Skin epidermis (tissue), 12 donors: ENCODE measurements around the gene POMT1.
"Not testable (repeated sequence)": the region's sequence is repeated elsewhere in the genome, so short reads cannot be mapped to it uniquely, and the experiment has no call there.

Experiments
- H3K27ac ChIP-seq, 21 experiments: fragments of 200-600 bp; sonication (generic) in 11 of 21; one replicate each; pipeline ENCODE4 v1.5.0; 2020; ENCODE audit warnings: mild to moderate bottlenecking in 3 of 21, inconsistent platforms in 2 of 21, moderate library complexity in 2 of 21
- H3K4me3 ChIP-seq, 7 experiments: fragments of 200-600 bp; sonication (generic) in 2 of 7; one replicate each; pipeline ENCODE4 v1.5.0; 2020; ENCODE audit warnings: inconsistent platforms in 2 of 7, mild to moderate bottlenecking in 2 of 7, moderate library complexity in 1 of 7

The POMT1 gene

GRCh38 chr9:131502781-131503625, at the start of gene POMT1:
POMT1 (plus strand) TSS chr9:131502918; CDS start chr9:131504219, 1,301 bp downstream.
- H3K27ac ChIP-seq, result peak within 1 kb of the TSS; percentile 8 to 88 (median 75)
- peak within 1 kb of the TSS; percentile 58 to 98 (median 86) for H3K4me3 ChIP-seq

DNA sequence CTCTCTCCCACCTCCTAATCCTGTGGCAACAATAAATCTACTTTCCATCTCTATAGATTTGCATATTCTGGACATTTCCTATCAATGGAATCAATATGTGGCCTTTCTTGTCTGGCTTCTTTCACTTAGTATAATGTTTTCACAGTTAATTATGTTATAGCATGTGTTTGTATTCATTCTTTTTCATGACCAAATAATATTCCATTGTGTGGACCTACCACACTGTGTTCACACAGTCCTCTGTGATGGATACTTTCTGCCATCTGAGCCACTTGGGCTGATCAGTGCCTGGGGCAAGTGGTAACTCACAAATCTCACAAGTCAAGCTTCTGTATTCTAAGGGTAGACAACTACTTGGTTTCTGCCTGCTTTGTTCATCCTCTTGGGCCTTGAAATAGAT, 48.7 kb upstream of the POMT1 start:
- Histone ChIP-seq H3K27ac (no peak overlapping the region), H3K4me3 (no peak overlapping the region)

DNA sequence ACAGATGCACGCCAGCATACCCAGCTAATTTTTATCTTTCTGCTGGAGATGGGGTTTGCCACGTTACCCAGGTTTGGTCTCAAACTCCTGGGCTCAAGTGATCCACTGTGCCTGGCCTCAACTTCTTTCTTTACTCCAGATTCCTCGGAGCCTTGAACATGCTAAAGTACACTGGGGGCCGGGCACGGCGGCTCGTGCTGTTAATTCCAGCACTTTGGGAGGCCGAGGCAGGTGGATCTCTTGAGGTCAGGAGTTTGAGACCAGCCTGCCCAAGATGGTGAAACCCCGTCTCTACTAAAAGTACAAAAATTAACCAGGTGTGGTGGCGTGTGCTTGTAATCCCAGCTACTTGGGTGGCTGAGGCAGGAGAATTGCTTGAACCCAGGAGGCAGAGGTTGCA, 47.1 kb upstream of the POMT1 start:
- H3K4me3 ChIP-seq, result not testable (repeated sequence)

DNA sequence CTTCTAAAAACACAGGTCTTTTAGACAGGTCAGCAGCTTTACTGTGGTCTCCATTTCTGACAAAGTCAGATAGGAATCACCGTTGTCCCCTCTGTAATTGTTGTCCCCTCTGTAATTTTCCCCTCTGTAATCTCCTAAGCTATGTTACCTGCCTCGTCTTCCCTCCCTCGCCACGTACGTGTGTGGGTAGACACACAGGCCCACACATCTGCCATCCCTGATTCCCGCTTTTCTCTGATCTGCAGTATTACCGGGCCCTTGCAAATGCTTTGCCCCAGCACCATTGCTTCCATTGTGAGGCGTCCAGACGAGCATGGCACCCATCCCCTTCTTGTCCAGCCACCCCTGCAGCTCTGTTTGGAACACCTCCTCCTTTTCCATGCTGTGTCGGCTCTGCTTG, 45.0 kb upstream of the POMT1 start:
- no peak overlapping the region for H3K4me3 ChIP-seq

More for the DNA sequence above, 47.1 kb upstream of the POMT1 start:
- H3K27ac ChIP-seq, result not testable (repeated sequence)

DNA sequence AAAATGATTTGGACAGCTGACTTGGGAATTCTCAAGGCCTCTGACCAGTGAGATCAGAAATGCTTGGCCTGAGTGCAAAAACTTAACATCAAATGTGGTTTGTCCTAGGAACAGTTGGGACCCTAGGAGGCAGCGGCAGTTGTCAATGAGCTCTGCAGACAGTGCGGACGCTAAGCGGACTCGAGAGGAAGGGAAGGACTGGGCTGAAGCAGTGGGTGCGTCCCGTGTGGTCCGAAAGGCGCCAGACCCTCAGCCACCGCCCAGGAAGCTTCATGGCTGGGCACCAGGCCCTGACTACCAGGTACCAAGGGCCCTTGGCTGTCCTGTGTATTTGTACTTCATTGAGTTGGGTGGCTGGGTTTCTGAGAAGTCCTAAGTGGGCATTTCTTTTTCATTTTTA, 43.7 kb upstream of the POMT1 start:
- no peak overlapping the region for H3K27ac ChIP-seq
- H3K4me3 ChIP-seq, result no peak overlapping the region

More for the DNA sequence above, 45.0 kb upstream of the POMT1 start:
- H3K27ac ChIP-seq, result no peak overlapping the region

GRCh38 chr9:131461166-131461565, 41.6 kb upstream of the POMT1 start:
- no peak overlapping the region for H3K4me3 ChIP-seq

DNA sequence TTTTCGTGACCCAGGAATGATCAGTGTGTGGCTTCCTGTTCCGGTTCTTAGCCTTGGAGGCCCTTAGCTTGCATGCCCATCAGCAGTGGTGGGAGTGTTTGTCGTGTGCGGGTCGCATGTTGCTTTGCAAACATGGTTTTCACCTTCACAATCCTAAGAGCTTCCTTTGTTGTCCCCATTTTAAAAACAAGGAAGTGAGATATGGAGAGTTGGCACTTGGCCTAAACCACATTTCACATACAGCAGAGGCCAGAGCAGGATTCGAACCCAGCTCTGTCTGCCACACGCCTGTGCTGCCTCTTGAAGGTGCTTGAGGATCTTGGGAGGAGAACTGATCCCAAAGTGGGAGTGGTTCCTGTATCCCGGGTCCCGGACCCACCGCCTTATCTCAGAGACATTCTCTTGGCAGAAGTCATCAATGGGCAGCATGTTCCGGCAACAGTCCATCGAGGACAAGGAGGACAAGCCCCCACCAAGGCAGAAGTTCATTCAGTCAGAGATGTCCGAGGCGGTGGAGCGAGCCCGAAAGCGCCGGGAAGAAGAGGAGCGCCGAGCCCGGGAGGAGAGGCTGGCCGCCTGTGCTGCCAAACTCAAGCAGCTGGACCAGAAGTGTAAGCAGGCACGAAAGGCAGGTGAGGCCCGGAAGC, 38.2 kb upstream of the POMT1 start:
- Histone ChIP-seq H3K4me3 (no peak overlapping the region), H3K27ac (no peak overlapping the region)

More at GRCh38 chr9:131461166-131461565, 41.6 kb upstream of the POMT1 start:
- H3K27ac ChIP-seq, result no peak overlapping the region

GRCh38 chr9:131465401-131465800, 37.3 kb upstream of the POMT1 start:
- Histone ChIP-seq H3K27ac (no peak overlapping the region), H3K4me3 (no peak overlapping the region)

GRCh38 chr9:131467214-131467935, 35.3 kb upstream of the POMT1 start:
- H3K4me3 ChIP-seq, result no peak overlapping the region
- no peak overlapping the region for H3K27ac ChIP-seq

- no peak overlapping the region for H3K4me3 ChIP-seq
These were observed 34.7 kb upstream of the POMT1 start for GRCh38 chr9:131468031-131468430.

DNA sequence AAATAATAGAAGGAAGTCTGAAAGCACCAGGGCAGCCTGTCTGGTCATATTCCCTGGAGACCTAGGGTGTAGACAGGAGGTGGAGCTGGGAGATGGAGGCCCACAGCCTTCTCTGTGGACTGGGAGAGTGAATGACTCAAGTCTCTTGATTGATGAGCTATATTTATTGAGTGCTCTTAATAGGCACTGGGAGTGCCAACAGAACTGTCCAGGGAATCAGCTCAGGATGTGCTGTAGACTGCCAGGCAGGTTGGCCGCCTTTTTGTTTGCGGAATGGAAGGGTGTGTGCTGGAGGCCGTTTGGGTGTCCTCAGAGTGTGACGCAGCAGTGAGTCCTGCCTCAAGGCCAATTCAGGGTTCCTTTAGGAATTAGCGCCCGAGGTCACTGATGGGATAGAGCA, 33.4 kb upstream of the POMT1 start:
- H3K27ac ChIP-seq, result no peak overlapping the region
- H3K4me3 ChIP-seq, result no peak overlapping the region

More at GRCh38 chr9:131468031-131468430, 34.7 kb upstream of the POMT1 start:
- H3K27ac ChIP-seq, result no peak overlapping the region

- no peak overlapping the region for H3K27ac ChIP-seq
These were observed 32.8 kb upstream of the POMT1 start for GRCh38 chr9:131469951-131470350.

GRCh38 chr9:131470581-131470991, 32.1 kb upstream of the POMT1 start:
- no peak overlapping the region for H3K27ac ChIP-seq
- H3K4me3 ChIP-seq, result no peak overlapping the region

More at GRCh38 chr9:131469951-131470350, 32.8 kb upstream of the POMT1 start:
- H3K4me3 ChIP-seq, result no peak overlapping the region

GRCh38 chr9:131472085-131472484, 30.6 kb upstream of the POMT1 start:
- not testable (repeated sequence) for H3K4me3 ChIP-seq

DNA sequence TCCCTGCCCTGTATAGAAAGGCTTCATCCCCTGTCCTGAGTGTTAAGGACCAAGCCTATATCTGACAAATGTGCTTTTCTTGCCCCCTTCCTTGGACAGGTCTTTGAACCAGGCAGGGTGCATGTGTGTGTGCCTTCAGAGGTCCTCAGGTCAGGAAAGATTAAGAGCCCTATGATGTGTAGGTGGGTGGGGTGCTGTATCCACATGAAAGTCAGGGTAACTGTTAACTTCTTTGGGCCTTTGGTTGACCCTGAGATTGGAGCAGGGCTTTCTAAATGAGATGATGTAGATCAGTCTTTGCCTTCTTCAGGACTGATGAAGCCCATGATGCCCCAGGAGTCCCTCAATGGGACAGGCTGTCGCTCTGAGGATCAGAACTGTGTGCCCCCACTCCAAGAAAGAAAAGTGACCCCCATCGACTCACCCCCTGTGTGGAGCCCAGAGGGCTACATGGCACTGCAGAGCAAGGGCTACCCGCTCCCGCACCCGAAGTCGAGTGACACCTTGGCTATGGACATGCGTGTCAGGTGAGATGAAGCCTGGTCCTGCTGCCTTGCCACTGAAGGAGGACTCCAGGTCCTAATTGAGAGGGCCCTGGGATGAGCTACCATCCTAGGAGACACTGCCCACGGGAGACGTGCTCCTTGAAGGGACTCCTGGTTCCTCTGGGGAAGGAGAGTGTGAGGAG, 29.4 kb upstream of the POMT1 start:
- Histone ChIP-seq H3K4me3 (no peak overlapping the region), H3K27ac (no peak overlapping the region)

More at GRCh38 chr9:131472085-131472484, 30.6 kb upstream of the POMT1 start:
- not testable (repeated sequence) for H3K27ac ChIP-seq

DNA sequence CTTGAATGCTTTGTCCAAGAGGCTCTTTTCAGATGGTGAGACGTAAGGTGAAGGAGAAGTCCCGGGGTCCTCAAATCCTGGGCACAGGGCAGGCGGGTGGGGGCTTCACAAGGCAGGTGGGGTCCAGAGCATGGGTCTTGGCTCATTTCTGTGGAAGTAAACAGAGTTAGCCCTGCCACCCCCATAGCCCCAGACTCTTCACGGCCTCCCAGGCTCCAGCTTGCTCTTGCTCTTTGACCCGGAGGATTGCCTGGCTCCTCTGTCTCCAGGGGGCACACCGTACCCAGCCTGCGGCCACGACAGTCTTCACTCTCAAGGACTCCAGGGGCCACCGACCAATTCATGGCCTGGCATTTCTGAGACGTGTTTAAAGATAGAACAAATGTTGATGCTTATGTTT, 28.8 kb upstream of the POMT1 start:
- Histone ChIP-seq H3K4me3 (no peak overlapping the region), H3K27ac (no peak overlapping the region)

DNA sequence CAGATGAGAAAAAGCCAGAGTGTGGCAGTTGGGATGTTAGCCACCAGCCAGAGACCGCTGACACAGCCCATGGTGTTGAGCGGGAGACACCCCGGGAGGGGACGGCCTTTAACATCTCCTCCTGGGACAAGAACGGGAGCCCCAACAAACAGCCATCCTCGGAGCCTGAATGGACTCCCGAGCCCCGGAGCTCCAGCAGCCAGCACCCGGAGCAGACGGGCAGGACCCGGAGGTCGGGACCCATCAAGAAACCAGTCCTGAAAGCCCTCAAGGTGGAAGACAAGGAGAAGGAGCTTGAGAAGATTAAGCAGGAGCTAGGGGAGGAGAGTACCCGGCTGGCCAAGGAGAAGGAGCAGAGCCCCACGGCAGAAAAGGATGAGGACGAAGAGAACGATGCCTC, 28.0 kb upstream of the POMT1 start:
- Histone ChIP-seq H3K27ac (no peak overlapping the region), H3K4me3 (no peak overlapping the region)

- Histone ChIP-seq H3K27ac (no peak overlapping the region), H3K4me3 (no peak overlapping the region)
These were observed 27.4 kb upstream of the POMT1 start for GRCh38 chr9:131475111-131475955.
